ENCODE results near the gene SEMA4B. TPM values are rescaled to one million over a fixed set of nuclear protein-coding genes. Genes with fewer than 3 reads are reported as not detected.

SEMA4B gene
- total and polyA plus RNA-seq, 9 of the 15 experiments (the other 6 are each of a cell fraction or from before 2014, with no cell fraction given) = 1.3 to 33.6 (median 11.0) TPM

- H3K36me3 ChIP-seq (ENCODE audit: control insufficient read depth, insufficient read depth, low read length) = peaks cover 79% of the 10 kb centered on the region; the same call in 2 of the 3 replicates
- BruUV-seq (replicated peaks) = no TSS peak
- H3K9ac ChIP-seq (ENCODE audit: insufficient read depth in 1 of 2, low read depth in 2 of 2, low read length in 2 of 2) = peak overlapping the region in 1 of 2 experiments; percentile 47; a peak in 2 of 4 replicates
- H3K27ac ChIP-seq (ENCODE audit: extremely low read depth, low read depth, low read length) = no peak overlapping the region
- in situ Hi-C loops (cut with MboI) = loop anchor here (5.0 kb wide), 1 partner anchor 57 kb away; no protein-coding TSS in a partner anchor
- intact Hi-C loops (cut with micrococcal nuclease) = no loop called here
- CTCF ChIA-PET (ENCODE audit: low intra/inter-chr PET ratio) = interaction anchor here (0.6 to 1.1 kb wide), 3 partner anchors 77 to 321 kb away, joined by 3 read pairs; no protein-coding TSS in a partner anchor
- H3K27me3 ChIP-seq (ENCODE audit: control insufficient read depth in 2 of 2, insufficient read depth in 2 of 2, low read length in 2 of 2) = no peaks in the 10 kb centered on the region
- no peaks in the 10 kb centered on the region for H3K9me1 ChIP-seq (ENCODE audit: control insufficient read depth, insufficient read depth, low read length)
- no peaks in the 10 kb centered on the region for H3K9me3 ChIP-seq (replicated peaks; ENCODE audit: control insufficient read depth, insufficient read depth, low read depth, low read length)
- no peak overlapping the region for H3K4me2 ChIP-seq (ENCODE audit: insufficient read depth, low read length)
- no peak overlapping the region for H2AFZ ChIP-seq (ENCODE audit: low read depth, low read length)
- peaks cover 7% of the 10 kb centered on the region for H3K79me2 ChIP-seq (ENCODE audit: control insufficient read depth, insufficient read depth, low read length)
- peaks cover 0 to 12% of the 10 kb centered on the region in 2 experiments; a peak in 2 of 5 replicates for H3K4me1 ChIP-seq (replicated peaks in 1 of 2; ENCODE audit: control insufficient read depth in 2 of 2, insufficient read depth in 2 of 2, low read length in 2 of 2)
- FAIRE-seq (no peak), ATAC-seq (peak; percentile 95), DNase-seq (ENCODE audit: extremely low read depth in 1 of 4, low spot score in 3 of 4) (peak; percentile 70 to 82 (median 78))
- 0 out of 2 replicates have a peak, but pooled peaks cover 5% of the 10 kb centered on the region for H4K20me1 ChIP-seq (replicated peaks; ENCODE audit: control insufficient read depth, insufficient read depth, low read length)
- WGBS (ENCODE audit: insufficient coverage, low coverage, missing lambda C conversion rate) = 49% methylated on average over 16 of the region's 17 CpGs
- POLR2A ChIA-PET = interaction anchor here (0.7 kb wide), 1 partner anchor 12 kb away, joined by 3 read pairs; no protein-coding TSS in a partner anchor
- no peak overlapping the region for H3K4me3 ChIP-seq
- TF ChIP-seq AFF4 (CRISPR knock-in tag; IDR thresholded peaks at IDR 0.05) (no peak), SMC3 (conservative IDR thresholded peaks at IDR 0.05; ENCODE audit: insufficient read depth, low read depth, low read length) (peak; percentile 85), HNRNPH1 (optimal IDR thresholded peaks at IDR 0.05; ENCODE audit: low read depth, low read length) (no peak), REST (IDR thresholded peaks at IDR 0.05; ENCODE audit: borderline replicate concordance) (peak; percentile 73), REST (CRISPR knock-in tag; IDR thresholded peaks at IDR 0.05; ENCODE audit: low read depth) (no peak), ZNF165 (CRISPR knock-in tag; IDR thresholded peaks at IDR 0.05; ENCODE audit: borderline replicate concordance) (no peak), XRCC4 (IDR thresholded peaks at IDR 0.05; ENCODE audit: extremely low read depth, insufficient read depth, insufficient read length) (no peak), ZEB2 (IDR thresholded peaks at IDR 0.05) (no peak)
Measured at GRCh38 chr15:90219421-90220141, 18.5 kb downstream of the SEMA4B start.
